Astrocyte (in vitro differentiated cells and primary cell): Measurements from ENCODE around the gene RHO. TPM values are rescaled to one million over a fixed set of nuclear protein-coding genes. Genes with fewer than 3 reads are reported as not detected.

Experiments used
- total RNA-seq: library from RNA; stranded (reverse); gene quantifications from 2 replicates; pipeline ENCODE4 v1.2.1, GENCODE V29; 2021

RHO gene
- total RNA-seq, 1 donor from 2014 or later = not detected

Other genes starting within 250 kb of the RHO start
- gene HMCES, start 249.8 kb upstream of the RHO start, total RNA-seq = 22.4 and 27.4 TPM in 2 replicates
- 0.14 and 0.26 TPM in 2 replicates for gene EFCAB12, start 100.0 kb upstream of the RHO start, total RNA-seq
- 22.3 and 22.8 TPM in 2 replicates for gene MBD4, start 88.7 kb upstream of the RHO start, total RNA-seq
- gene IFT122, start 88.4 kb upstream of the RHO start, total RNA-seq = 17.7 and 19.9 TPM in 2 replicates
- not detected in 2 replicates for gene H1-8, start 14.5 kb downstream of the RHO start, total RNA-seq
- gene PLXND1, start 78.0 kb downstream of the RHO start, total RNA-seq = 184 and 188 TPM in 2 replicates